ENCODE results near the gene ITIH3.

The ITIH3 gene

GRCh38 chr3:52857864-52858263 lies 63.3 kb downstream of the ITIH3 start:
- H3K4me3 ChIP-seq (ENCODE audit: low read depth, low read length): no peak overlapping the region
- TF ChIP-seq CTCF (conservative IDR thresholded peaks at IDR 0.05; ENCODE audit: low read depth, low read length): no peak
- no peak for DNase-seq (ENCODE audit: low read depth)

Data from choroid plexus epithelial cell (primary cell).